Liver (tissue), 9 donors: ENCODE results near the gene FAT2. TPM values are rescaled to one million over a fixed set of nuclear protein-coding genes. Genes with fewer than 3 reads are reported as not detected.

Experiments
- DNase-seq: peaks from one replicate; pipeline ENCODE4 v3.0.0-alpha.2; 2017; ENCODE audit warnings: low spot score
- H3K27ac ChIP-seq, 2 donors: one replicate each; pipeline ENCODE4 v1.7.0; 2013; ENCODE audit warnings: inconsistent platforms in 2 of 2, low read length in 2 of 2, control low read depth in 1 of 2, low read depth in 1 of 2, mild to moderate bottlenecking in 1 of 2
- H3K27me3 ChIP-seq, 4 donors: one replicate each; pipeline versions ENCODE4 v1.6.1 to v1.7.0; 2013; ENCODE audit warnings: low read length in 3 of 4, inconsistent platforms in 1 of 4, mild to moderate bottlenecking in 1 of 4, moderate library complexity in 1 of 4; ENCODE audit not compliant: control insufficient read depth in 4 of 4, insufficient read depth in 4 of 4
- H3K36me3 ChIP-seq, 4 donors: one replicate each; pipeline versions ENCODE4 v1.6.1 to v1.7.0; 2013; ENCODE audit warnings: low read length in 3 of 4, mild to moderate bottlenecking in 3 of 4, low read depth in 1 of 4, moderate library complexity in 1 of 4; ENCODE audit not compliant: control insufficient read depth in 4 of 4, insufficient read depth in 3 of 4
- H3K4me1 ChIP-seq, 4 donors: one replicate each; pipeline versions ENCODE4 v1.6.1 to v1.7.0; 2013; ENCODE audit warnings: low read length in 3 of 4, mild to moderate bottlenecking in 3 of 4, moderate library complexity in 1 of 4; ENCODE audit not compliant: control insufficient read depth in 4 of 4, insufficient read depth in 4 of 4
- H3K4me3 ChIP-seq, 3 donors: one replicate each; pipeline versions ENCODE4 v1.6.1 to v1.7.0; 2013; ENCODE audit warnings: low read length in 3 of 3, control low read depth in 1 of 3, low read depth in 1 of 3, mild to moderate bottlenecking in 1 of 3
- H3K9ac ChIP-seq, 2 donors: one replicate each; pipeline ENCODE4 v1.7.0; 2013; ENCODE audit warnings: low read length in 2 of 2, mild to moderate bottlenecking in 2 of 2, moderate library complexity in 2 of 2, control low read depth in 1 of 2, low read depth in 1 of 2
- H3K9me3 ChIP-seq, 4 donors: one replicate each; pipeline versions ENCODE4 v1.6.1 to v1.7.0; 2013; ENCODE audit warnings: low read length in 3 of 4; ENCODE audit not compliant: control insufficient read depth in 4 of 4
- EGR1 ChIP-seq, 2 donors: IDR thresholded peaks; 2 replicates each; pipeline ENCODE4 v1.6.1; 2016 to 2018; ENCODE audit warnings: antibody characterized with exemption in 2 of 2, low read depth in 2 of 2
- FOXA1 ChIP-seq: IDR thresholded peaks from 2 replicates; pipeline ENCODE4 v1.6.1; 2016; ENCODE audit warnings: antibody characterized with exemption
- FOXA2 ChIP-seq: IDR thresholded peaks from 2 replicates; pipeline ENCODE4 v1.6.1; 2016; ENCODE audit warnings: antibody characterized with exemption
- GABPA ChIP-seq, 2 donors: IDR thresholded peaks in 1 of 2; conservative IDR thresholded peaks in 1 of 2; 2 replicates each; pipeline ENCODE4 v1.6.1; 2016; ENCODE audit warnings: antibody characterized with exemption in 2 of 2, mild to moderate bottlenecking in 1 of 2, moderate library complexity in 1 of 2
- HNF4A ChIP-seq, 2 donors: conservative IDR thresholded peaks; 2 replicates each; pipeline ENCODE4 v1.6.1; 2016; ENCODE audit warnings: antibody characterized with exemption in 2 of 2, mild to moderate bottlenecking in 2 of 2
- HNF4G ChIP-seq: IDR thresholded peaks from 2 replicates; pipeline ENCODE4 v1.6.1; 2016; ENCODE audit warnings: antibody characterized with exemption
- JUND ChIP-seq, 2 donors: IDR thresholded peaks; 2 replicates each; pipeline ENCODE4 v1.6.1; 2016; ENCODE audit warnings: antibody characterized with exemption in 2 of 2
- RAD21 ChIP-seq, 2 donors: IDR thresholded peaks; 2 replicates each; pipeline ENCODE4 v1.6.1; 2016; ENCODE audit warnings: antibody characterized with exemption in 2 of 2, mild to moderate bottlenecking in 2 of 2
- RXRA ChIP-seq, 2 donors: IDR thresholded peaks; 2 replicates each; pipeline ENCODE4 v1.6.1; 2017 to 2018; ENCODE audit warnings: antibody characterized with exemption in 2 of 2, mild to moderate bottlenecking in 1 of 2
- SP1 ChIP-seq: IDR thresholded peaks from 2 replicates; pipeline ENCODE4 v1.6.1; 2018; ENCODE audit warnings: antibody characterized with exemption, mild to moderate bottlenecking
- TAF1 ChIP-seq: conservative IDR thresholded peaks from 2 replicates; pipeline ENCODE4 v1.6.1; 2016; ENCODE audit warnings: antibody characterized with exemption, mild to moderate bottlenecking
- YY1 ChIP-seq: IDR thresholded peaks from 2 replicates; pipeline ENCODE4 v1.6.1; 2016; ENCODE audit warnings: antibody characterized with exemption, mild to moderate bottlenecking
- WGBS: extraction: QIAGEN DNeasy Blood & Tissue Kit; methylation state at CpG from one replicate; pipeline ENCODE4 v1.1.7; 2013; 5-methylcytosine and 5-hydroxymethylcytosine counted together
- polyA plus RNA-seq, 2 donors: library from polyadenylated mRNA; stranded (reverse) in 1 of 2; unstranded in 1 of 2; fragments of 200-250 nt in 1 of 2; fragments of >200 nt in 1 of 2; fragmentation: Nextera tagmentation in 1 of 2; extraction: Ambion mirVana in 1 of 2; gene quantifications; one replicate each; pipeline versions ENCODE4 v1.2.1 to v1.2.3, GENCODE V29; 2013 to 2015
- total RNA-seq, 2 donors: library from RNA; depleted of rRNA; stranded (reverse); fragments of >200 nt; gene quantifications; one replicate each; pipeline ENCODE4 v1.2.3, GENCODE V29; 2014
- TF ChIP-seq, protein P1 (sequence below): IDR thresholded peaks from 2 replicates; pipeline ENCODE4 v1.6.1; 2016; ENCODE audit warnings: antibody characterized with exemption
- TF ChIP-seq, protein P2 (sequence below): IDR thresholded peaks from 2 replicates; pipeline ENCODE4 v1.6.1; 2016; ENCODE audit warnings: antibody characterized with exemption
- TF ChIP-seq, protein P3 (sequence below): IDR thresholded peaks from 2 replicates; pipeline ENCODE4 v1.6.1; 2016; ENCODE audit warnings: antibody characterized with exemption
- TF ChIP-seq, protein P4 (sequence below): fragments of 150-350 bp; IDR thresholded peaks from 2 replicates; pipeline ENCODE4 v1.5.1; 2017; ENCODE audit warnings: improper control_type of control experiment, low read depth, low read length; ENCODE audit not compliant: missing input control
- TF ChIP-seq, protein P5 (sequence below): IDR thresholded peaks from 2 replicates; pipeline ENCODE4 v1.6.1; 2016; ENCODE audit warnings: antibody characterized with exemption, mild to moderate bottlenecking
- donor health status: healthy.
- donor health status: healthy.
- donor health status: healthy.
- donor health status: healthy.
- donor health status: healthy.

The FAT2 gene
- total and polyA plus RNA-seq, 4 donors: under 0.01 to 0.07 TPM; not detected in 2

DNA sequence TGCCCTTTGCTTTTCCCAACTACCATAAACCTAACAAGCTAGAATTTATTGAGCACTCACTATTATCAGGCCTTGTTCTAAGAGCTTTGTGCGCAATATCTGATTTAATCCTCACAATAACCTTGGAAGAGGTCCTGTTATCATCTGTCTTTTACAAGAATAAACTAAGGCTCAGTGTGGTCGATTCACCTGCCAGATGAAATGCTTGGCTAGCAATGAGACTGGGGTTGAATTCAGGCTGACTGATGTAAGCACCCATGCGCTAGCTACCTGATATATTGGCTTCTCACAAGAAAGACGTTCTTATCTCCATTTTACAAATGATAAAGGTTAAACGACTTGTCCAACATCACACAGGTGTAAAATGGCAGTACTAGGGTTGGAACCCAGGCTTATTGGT lies 37.4 kb downstream of the FAT2 start:
- Histone ChIP-seq H3K36me3 (no peaks in the 10 kb centered on the region), H3K9me3 (no peaks in the 10 kb centered on the region), H3K4me1 (no peaks in the 10 kb centered on the region), H3K9ac (no peak overlapping the region), H3K27ac (no peak overlapping the region), H3K4me3 (no peak overlapping the region), H3K27me3 (no peaks in the 10 kb centered on the region)
- TF ChIP-seq JUND (IDR thresholded peaks at IDR 0.05) (no peak), YY1 (no peak), HNF4A (conservative IDR thresholded peaks at IDR 0.05) (no peak), RXRA (IDR thresholded peaks at IDR 0.05) (no peak), RAD21 (IDR thresholded peaks at IDR 0.05) (no peak), GABPA (IDR thresholded peaks at IDR 0.05 in 1 of 2, conservative IDR thresholded peaks at IDR 0.05 in 1 of 2) (no peak)
- TF ChIP-seq, protein P1, sequence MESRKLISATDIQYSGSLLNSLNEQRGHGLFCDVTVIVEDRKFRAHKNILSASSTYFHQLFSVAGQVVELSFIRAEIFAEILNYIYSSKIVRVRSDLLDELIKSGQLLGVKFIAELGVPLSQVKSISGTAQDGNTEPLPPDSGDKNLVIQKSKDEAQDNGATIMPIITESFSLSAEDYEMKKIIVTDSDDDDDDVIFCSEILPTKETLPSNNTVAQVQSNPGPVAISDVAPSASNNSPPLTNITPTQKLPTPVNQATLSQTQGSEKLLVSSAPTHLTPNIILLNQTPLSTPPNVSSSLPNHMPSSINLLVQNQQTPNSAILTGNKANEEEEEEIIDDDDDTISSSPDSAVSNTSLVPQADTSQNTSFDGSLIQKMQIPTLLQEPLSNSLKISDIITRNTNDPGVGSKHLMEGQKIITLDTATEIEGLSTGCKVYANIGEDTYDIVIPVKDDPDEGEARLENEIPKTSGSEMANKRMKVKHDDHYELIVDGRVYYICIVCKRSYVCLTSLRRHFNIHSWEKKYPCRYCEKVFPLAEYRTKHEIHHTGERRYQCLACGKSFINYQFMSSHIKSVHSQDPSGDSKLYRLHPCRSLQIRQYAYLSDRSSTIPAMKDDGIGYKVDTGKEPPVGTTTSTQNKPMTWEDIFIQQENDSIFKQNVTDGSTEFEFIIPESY: no peak
- TF ChIP-seq, protein P2, sequence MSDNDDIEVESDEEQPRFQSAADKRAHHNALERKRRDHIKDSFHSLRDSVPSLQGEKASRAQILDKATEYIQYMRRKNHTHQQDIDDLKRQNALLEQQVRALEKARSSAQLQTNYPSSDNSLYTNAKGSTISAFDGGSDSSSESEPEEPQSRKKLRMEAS: no peak
- 72% methylated on average over 5 of the region's 5 CpGs for WGBS
- no peak for DNase-seq

DNA sequence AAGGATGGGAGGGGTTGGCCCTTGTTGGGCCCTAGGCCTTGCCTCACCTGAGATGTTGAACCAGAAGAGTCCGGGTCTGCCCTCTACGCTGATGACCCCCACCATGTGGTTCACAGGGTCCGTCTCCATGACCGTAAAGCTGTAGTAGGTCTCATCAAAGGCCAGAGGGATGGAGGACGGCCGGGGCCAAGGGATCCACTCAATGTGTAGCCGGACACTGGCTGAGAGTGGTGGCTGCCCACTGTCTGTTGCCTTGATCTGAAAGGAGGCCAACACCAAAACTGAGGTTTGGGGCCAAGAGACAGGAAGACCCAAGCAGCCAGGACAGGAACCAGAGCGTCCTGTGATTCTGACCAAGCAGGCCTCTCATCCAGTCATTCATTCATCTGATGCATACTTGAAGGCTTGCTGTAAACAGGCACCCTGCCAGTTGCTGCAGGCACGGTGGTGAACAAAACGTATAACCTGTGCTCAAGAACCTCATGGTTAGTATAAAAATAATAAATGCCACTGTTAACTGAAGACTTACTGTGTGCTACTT lies 37.9 kb downstream of the FAT2 start:
- H3K4me1 ChIP-seq: no peaks in the 10 kb centered on the region
- 95% methylated on average over 10 of the region's 10 CpGs for WGBS

More for the DNA sequence above, 37.9 kb downstream of the FAT2 start:
- H3K9me3 ChIP-seq: no peaks in the 10 kb centered on the region
- TF ChIP-seq, protein P3, sequence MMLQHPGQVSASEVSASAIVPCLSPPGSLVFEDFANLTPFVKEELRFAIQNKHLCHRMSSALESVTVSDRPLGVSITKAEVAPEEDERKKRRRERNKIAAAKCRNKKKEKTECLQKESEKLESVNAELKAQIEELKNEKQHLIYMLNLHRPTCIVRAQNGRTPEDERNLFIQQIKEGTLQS: no peak
- TF ChIP-seq JUND (IDR thresholded peaks at IDR 0.05) (no peak), RAD21 (IDR thresholded peaks at IDR 0.05) (no peak), HNF4A (conservative IDR thresholded peaks at IDR 0.05) (no peak), FOXA1 (no peak), TAF1 (no peak), EGR1 (IDR thresholded peaks at IDR 0.05; ENCODE audit: low read depth in 2 of 2) (no peak), SP1 (no peak), HNF4G (no peak), RXRA (IDR thresholded peaks at IDR 0.05) (no peak), YY1 (no peak), FOXA2 (no peak)
- TF ChIP-seq, protein P1: no peak
- TF ChIP-seq, protein P4, sequence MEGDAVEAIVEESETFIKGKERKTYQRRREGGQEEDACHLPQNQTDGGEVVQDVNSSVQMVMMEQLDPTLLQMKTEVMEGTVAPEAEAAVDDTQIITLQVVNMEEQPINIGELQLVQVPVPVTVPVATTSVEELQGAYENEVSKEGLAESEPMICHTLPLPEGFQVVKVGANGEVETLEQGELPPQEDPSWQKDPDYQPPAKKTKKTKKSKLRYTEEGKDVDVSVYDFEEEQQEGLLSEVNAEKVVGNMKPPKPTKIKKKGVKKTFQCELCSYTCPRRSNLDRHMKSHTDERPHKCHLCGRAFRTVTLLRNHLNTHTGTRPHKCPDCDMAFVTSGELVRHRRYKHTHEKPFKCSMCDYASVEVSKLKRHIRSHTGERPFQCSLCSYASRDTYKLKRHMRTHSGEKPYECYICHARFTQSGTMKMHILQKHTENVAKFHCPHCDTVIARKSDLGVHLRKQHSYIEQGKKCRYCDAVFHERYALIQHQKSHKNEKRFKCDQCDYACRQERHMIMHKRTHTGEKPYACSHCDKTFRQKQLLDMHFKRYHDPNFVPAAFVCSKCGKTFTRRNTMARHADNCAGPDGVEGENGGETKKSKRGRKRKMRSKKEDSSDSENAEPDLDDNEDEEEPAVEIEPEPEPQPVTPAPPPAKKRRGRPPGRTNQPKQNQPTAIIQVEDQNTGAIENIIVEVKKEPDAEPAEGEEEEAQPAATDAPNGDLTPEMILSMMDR: no peak
- TF ChIP-seq, protein P2: no peak
- TF ChIP-seq, protein P5, sequence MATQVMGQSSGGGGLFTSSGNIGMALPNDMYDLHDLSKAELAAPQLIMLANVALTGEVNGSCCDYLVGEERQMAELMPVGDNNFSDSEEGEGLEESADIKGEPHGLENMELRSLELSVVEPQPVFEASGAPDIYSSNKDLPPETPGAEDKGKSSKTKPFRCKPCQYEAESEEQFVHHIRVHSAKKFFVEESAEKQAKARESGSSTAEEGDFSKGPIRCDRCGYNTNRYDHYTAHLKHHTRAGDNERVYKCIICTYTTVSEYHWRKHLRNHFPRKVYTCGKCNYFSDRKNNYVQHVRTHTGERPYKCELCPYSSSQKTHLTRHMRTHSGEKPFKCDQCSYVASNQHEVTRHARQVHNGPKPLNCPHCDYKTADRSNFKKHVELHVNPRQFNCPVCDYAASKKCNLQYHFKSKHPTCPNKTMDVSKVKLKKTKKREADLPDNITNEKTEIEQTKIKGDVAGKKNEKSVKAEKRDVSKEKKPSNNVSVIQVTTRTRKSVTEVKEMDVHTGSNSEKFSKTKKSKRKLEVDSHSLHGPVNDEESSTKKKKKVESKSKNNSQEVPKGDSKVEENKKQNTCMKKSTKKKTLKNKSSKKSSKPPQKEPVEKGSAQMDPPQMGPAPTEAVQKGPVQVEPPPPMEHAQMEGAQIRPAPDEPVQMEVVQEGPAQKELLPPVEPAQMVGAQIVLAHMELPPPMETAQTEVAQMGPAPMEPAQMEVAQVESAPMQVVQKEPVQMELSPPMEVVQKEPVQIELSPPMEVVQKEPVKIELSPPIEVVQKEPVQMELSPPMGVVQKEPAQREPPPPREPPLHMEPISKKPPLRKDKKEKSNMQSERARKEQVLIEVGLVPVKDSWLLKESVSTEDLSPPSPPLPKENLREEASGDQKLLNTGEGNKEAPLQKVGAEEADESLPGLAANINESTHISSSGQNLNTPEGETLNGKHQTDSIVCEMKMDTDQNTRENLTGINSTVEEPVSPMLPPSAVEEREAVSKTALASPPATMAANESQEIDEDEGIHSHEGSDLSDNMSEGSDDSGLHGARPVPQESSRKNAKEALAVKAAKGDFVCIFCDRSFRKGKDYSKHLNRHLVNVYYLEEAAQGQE: no peak
- no peak overlapping the region for H3K9ac ChIP-seq
- H3K36me3 ChIP-seq: no peaks in the 10 kb centered on the region
- DNase-seq: no peak
- no peaks in the 10 kb centered on the region for H3K27me3 ChIP-seq
- no peak overlapping the region for H3K27ac ChIP-seq
- no peak overlapping the region for H3K4me3 ChIP-seq
